ENCODE data around the gene PCDHGB4. TPM values are rescaled to one million over a fixed set of nuclear protein-coding genes. Genes with fewer than 3 reads are reported as not detected.
A peak's percentile ranks its signal among the peaks of the same experiment; 100 is the strongest.
"Not testable (repeated sequence)": the region's sequence is repeated elsewhere in the genome, so short reads cannot be mapped to it uniquely, and the experiment has no call there.

Gene PCDHGB4
- total and polyA plus RNA-seq, 9 of the 15 experiments (the other 6 are each of a cell fraction or from before 2014, with no cell fraction given): 0.01 to 0.14 (median 0.03) TPM; not detected in 5

DNA sequence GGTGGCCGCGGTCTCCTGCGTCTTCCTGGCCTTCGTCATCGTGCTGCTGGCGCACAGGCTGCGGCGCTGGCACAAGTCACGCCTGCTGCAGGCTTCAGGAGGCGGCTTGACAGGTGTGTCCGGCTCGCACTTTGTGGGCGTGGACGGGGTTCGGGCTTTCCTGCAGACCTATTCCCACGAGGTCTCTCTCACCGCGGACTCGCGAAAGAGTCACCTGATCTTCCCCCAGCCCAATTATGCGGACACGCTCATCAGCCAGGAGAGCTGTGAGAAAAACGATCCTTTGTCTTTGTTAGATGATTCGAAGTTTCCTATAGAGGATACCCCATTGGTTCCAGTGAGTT is 27.7 kb downstream of the PCDHGB4 start:
- H3K27ac ChIP-seq (ENCODE audit: extremely low read depth, low read depth, low read length); H3K9me1 ChIP-seq (ENCODE audit: control insufficient read depth, insufficient read depth, low read length); H3K9me3 ChIP-seq (replicated peaks; ENCODE audit: control insufficient read depth, insufficient read depth, low read depth, low read length); ATAC-seq; H3K36me3 ChIP-seq (ENCODE audit: control insufficient read depth, insufficient read depth, low read length); FAIRE-seq; H2AFZ ChIP-seq (ENCODE audit: low read depth, low read length); POLR2A ChIA-PET; DNase-seq (ENCODE audit: extremely low read depth in 1 of 4, low spot score in 3 of 4); intact Hi-C loops (cut with micrococcal nuclease); in situ Hi-C loops (cut with MboI); H3K4me3 ChIP-seq; BruUV-seq (replicated peaks); H4K20me1 ChIP-seq (replicated peaks; ENCODE audit: control insufficient read depth, insufficient read depth, low read length); H3K4me2 ChIP-seq (ENCODE audit: insufficient read depth, low read length); H3K9ac ChIP-seq (ENCODE audit: insufficient read depth in 1 of 2, low read depth in 2 of 2, low read length in 2 of 2); H3K79me2 ChIP-seq (ENCODE audit: control insufficient read depth, insufficient read depth, low read length): not testable (repeated sequence)
- CTCF ChIA-PET (ENCODE audit: low intra/inter-chr PET ratio): interaction anchor here (0.6 kb wide), 1 partner anchor 77 kb away, joined by 3 read pairs; no protein-coding TSS in a partner anchor
- 0 out of 2 replicates have a peak, but pooled peaks have one; percentile 38 for TF ChIP-seq ZBTB33 (CRISPR knock-in tag; IDR thresholded peaks at IDR 0.05)
- peaks cover 7 to 32% of the 10 kb centered on the region in 2 experiments; a peak in 4 of 5 replicates for H3K27me3 ChIP-seq (ENCODE audit: control insufficient read depth in 2 of 2, insufficient read depth in 2 of 2, low read length in 2 of 2)
- WGBS (ENCODE audit: insufficient coverage, low coverage, missing lambda C conversion rate): 9% methylated on average over 24 of the region's 24 CpGs
- H3K4me1 ChIP-seq (replicated peaks in 1 of 2; ENCODE audit: control insufficient read depth in 2 of 2, insufficient read depth in 2 of 2, low read length in 2 of 2): peaks cover 0 to 26% of the 10 kb centered on the region in 2 experiments; a peak in 2 of 5 replicates

GRCh38 chr5:141417494-141418172 is 30.1 kb downstream of the PCDHGB4 start, which contains the start of gene PCDHGB7:
PCDHGB7 (plus strand) TSS chr5:141417677; CDS start chr5:141417860, 183 bp downstream.
- POLR2A ChIA-PET: interaction anchor here (0.6 kb wide), 1 partner anchor 32 kb away, joined by 3 read pairs; no protein-coding TSS in a partner anchor
- H3K9me1 ChIP-seq (ENCODE audit: control insufficient read depth, insufficient read depth, low read length); H3K9ac ChIP-seq (ENCODE audit: insufficient read depth in 1 of 2, low read depth in 2 of 2, low read length in 2 of 2); H2AFZ ChIP-seq (ENCODE audit: low read depth, low read length); H3K4me2 ChIP-seq (ENCODE audit: insufficient read depth, low read length); in situ Hi-C loops (cut with MboI); intact Hi-C loops (cut with micrococcal nuclease); BruUV-seq (replicated peaks); H3K27ac ChIP-seq (ENCODE audit: extremely low read depth, low read depth, low read length); CTCF ChIA-PET (ENCODE audit: low intra/inter-chr PET ratio); H3K4me3 ChIP-seq; H3K79me2 ChIP-seq (ENCODE audit: control insufficient read depth, insufficient read depth, low read length); H3K9me3 ChIP-seq (replicated peaks; ENCODE audit: control insufficient read depth, insufficient read depth, low read depth, low read length); H3K36me3 ChIP-seq (ENCODE audit: control insufficient read depth, insufficient read depth, low read length); H4K20me1 ChIP-seq (replicated peaks; ENCODE audit: control insufficient read depth, insufficient read depth, low read length): not testable (repeated sequence)
- DNase-seq (ENCODE audit: extremely low read depth in 1 of 4, low spot score in 3 of 4) (peak; percentile 27 to 50 (median 37)), FAIRE-seq (peak; percentile 80), ATAC-seq (peak; percentile 88)
- WGBS (ENCODE audit: insufficient coverage, low coverage, missing lambda C conversion rate): 36% methylated on average over 34 of the region's 47 CpGs
- TF ChIP-seq, protein P1, sequence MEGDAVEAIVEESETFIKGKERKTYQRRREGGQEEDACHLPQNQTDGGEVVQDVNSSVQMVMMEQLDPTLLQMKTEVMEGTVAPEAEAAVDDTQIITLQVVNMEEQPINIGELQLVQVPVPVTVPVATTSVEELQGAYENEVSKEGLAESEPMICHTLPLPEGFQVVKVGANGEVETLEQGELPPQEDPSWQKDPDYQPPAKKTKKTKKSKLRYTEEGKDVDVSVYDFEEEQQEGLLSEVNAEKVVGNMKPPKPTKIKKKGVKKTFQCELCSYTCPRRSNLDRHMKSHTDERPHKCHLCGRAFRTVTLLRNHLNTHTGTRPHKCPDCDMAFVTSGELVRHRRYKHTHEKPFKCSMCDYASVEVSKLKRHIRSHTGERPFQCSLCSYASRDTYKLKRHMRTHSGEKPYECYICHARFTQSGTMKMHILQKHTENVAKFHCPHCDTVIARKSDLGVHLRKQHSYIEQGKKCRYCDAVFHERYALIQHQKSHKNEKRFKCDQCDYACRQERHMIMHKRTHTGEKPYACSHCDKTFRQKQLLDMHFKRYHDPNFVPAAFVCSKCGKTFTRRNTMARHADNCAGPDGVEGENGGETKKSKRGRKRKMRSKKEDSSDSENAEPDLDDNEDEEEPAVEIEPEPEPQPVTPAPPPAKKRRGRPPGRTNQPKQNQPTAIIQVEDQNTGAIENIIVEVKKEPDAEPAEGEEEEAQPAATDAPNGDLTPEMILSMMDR (IDR thresholded peaks at IDR 0.05 in 2 of 3, conservative IDR thresholded peaks at IDR 0.05 in 1 of 3; ENCODE audit: insufficient read depth in 2 of 3, low read depth in 1 of 3, low read length in 3 of 3): peak; percentile 68 to 74 (median 73)
- TF ChIP-seq RAD21 (CRISPR knock-in tag; conservative IDR thresholded peaks at IDR 0.05 in 1 of 2, IDR thresholded peaks at IDR 0.05 in 1 of 2) (peak in 1 of 2 experiments; percentile 58; a peak in 3 of 4 replicates), ZNF384 (IDR thresholded peaks at IDR 0.05; ENCODE audit: low read depth, low read length) (0 out of 2 replicates have a peak, but pooled peaks have one; percentile 6), SMC3 (conservative IDR thresholded peaks at IDR 0.05; ENCODE audit: insufficient read depth, low read depth, low read length) (peak; percentile 44; the same call in 1 of the 2 replicates), NRF1 (conservative IDR thresholded peaks at IDR 0.05 in 1 of 2, IDR thresholded peaks at IDR 0.05 in 1 of 2) (peak; percentile 58 to 59)
- Histone ChIP-seq H3K4me1 (replicated peaks in 1 of 2; ENCODE audit: control insufficient read depth in 2 of 2, insufficient read depth in 2 of 2, low read length in 2 of 2) (peaks cover 0 to 32% of the 10 kb centered on the region in 2 experiments; a peak in 2 of 5 replicates), H3K27me3 (ENCODE audit: control insufficient read depth in 2 of 2, insufficient read depth in 2 of 2, low read length in 2 of 2) (peaks cover 7 to 47% of the 10 kb centered on the region in 2 experiments; a peak in 4 of 5 replicates)
